ENCODE results near the gene LAMA4.

The LAMA4 gene

GRCh38 chr6:112150363-112150762 lies 104.0 kb downstream of the LAMA4 start:
- TF ChIP-seq EP300 (IDR thresholded peaks at IDR 0.05; ENCODE audit: borderline replicate concordance) (no peak), RAD21 (IDR thresholded peaks at IDR 0.05; ENCODE audit: low read depth) (no peak), NFIC (IDR thresholded peaks at IDR 0.05) (no peak), TAF1 (IDR thresholded peaks at IDR 0.05; ENCODE audit: low read depth) (no peak), TCF12 (IDR thresholded peaks at IDR 0.05; ENCODE audit: low read depth) (no peak), ZBTB7A (IDR thresholded peaks at IDR 0.05; ENCODE audit: low read depth) (no peak)
- TF ChIP-seq, protein P1, sequence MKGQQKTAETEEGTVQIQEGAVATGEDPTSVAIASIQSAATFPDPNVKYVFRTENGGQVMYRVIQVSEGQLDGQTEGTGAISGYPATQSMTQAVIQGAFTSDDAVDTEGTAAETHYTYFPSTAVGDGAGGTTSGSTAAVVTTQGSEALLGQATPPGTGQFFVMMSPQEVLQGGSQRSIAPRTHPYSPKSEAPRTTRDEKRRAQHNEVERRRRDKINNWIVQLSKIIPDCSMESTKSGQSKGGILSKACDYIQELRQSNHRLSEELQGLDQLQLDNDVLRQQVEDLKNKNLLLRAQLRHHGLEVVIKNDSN (IDR thresholded peaks at IDR 0.05), result no peak

- TF ChIP-seq, protein P1 (IDR thresholded peaks at IDR 0.05), result no peak
- TF ChIP-seq CREB1 (IDR thresholded peaks at IDR 0.05; ENCODE audit: low read depth), result no peak
- TF ChIP-seq TCF12 (IDR thresholded peaks at IDR 0.05; ENCODE audit: low read depth), result no peak
- TF ChIP-seq TAF1 (IDR thresholded peaks at IDR 0.05; ENCODE audit: low read depth), result no peak
- TF ChIP-seq TEAD4 (IDR thresholded peaks at IDR 0.05), result no peak
- no peak for TF ChIP-seq EGR1 (IDR thresholded peaks at IDR 0.05)
- no peak for TF ChIP-seq YY1 (IDR thresholded peaks at IDR 0.05; ENCODE audit: low read depth)
- TF ChIP-seq MAX (IDR thresholded peaks at IDR 0.05), result no peak
- TF ChIP-seq, protein P2, sequence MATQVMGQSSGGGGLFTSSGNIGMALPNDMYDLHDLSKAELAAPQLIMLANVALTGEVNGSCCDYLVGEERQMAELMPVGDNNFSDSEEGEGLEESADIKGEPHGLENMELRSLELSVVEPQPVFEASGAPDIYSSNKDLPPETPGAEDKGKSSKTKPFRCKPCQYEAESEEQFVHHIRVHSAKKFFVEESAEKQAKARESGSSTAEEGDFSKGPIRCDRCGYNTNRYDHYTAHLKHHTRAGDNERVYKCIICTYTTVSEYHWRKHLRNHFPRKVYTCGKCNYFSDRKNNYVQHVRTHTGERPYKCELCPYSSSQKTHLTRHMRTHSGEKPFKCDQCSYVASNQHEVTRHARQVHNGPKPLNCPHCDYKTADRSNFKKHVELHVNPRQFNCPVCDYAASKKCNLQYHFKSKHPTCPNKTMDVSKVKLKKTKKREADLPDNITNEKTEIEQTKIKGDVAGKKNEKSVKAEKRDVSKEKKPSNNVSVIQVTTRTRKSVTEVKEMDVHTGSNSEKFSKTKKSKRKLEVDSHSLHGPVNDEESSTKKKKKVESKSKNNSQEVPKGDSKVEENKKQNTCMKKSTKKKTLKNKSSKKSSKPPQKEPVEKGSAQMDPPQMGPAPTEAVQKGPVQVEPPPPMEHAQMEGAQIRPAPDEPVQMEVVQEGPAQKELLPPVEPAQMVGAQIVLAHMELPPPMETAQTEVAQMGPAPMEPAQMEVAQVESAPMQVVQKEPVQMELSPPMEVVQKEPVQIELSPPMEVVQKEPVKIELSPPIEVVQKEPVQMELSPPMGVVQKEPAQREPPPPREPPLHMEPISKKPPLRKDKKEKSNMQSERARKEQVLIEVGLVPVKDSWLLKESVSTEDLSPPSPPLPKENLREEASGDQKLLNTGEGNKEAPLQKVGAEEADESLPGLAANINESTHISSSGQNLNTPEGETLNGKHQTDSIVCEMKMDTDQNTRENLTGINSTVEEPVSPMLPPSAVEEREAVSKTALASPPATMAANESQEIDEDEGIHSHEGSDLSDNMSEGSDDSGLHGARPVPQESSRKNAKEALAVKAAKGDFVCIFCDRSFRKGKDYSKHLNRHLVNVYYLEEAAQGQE (IDR thresholded peaks at IDR 0.05; ENCODE audit: low read depth), result no peak
- no peak for TF ChIP-seq NFIC (IDR thresholded peaks at IDR 0.05)
- TF ChIP-seq FOXM1 (IDR thresholded peaks at IDR 0.05; ENCODE audit: borderline replicate concordance, low read depth), result no peak
Observed at GRCh38 chr6:112149719-112150263, 104.6 kb downstream of the LAMA4 start.

DNA sequence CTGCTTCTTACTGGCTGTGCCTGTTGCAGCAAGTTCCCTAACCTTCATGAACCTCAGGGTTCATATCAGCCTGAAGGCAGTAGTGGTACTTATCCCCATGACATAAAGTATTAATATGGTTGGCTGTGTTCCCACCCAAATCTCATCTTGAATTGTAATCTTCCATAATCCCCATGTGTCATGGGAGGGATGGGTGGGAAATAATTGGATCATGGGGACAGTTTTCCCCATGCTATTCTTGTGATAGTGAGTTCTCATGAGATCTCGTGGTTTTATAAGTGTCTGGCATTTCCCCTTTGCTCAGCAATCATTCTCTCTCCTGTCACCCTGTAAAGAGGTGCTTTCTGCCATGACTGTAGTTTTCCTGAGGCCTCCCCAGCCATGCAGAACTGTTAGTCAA lies 105.1 kb downstream of the LAMA4 start:
- TF ChIP-seq EGR1 (IDR thresholded peaks at IDR 0.05) (no peak), MAX (IDR thresholded peaks at IDR 0.05) (no peak), TAF1 (IDR thresholded peaks at IDR 0.05; ENCODE audit: low read depth) (no peak), RAD21 (IDR thresholded peaks at IDR 0.05; ENCODE audit: low read depth) (no peak), YY1 (IDR thresholded peaks at IDR 0.05; ENCODE audit: low read depth) (no peak), TEAD4 (IDR thresholded peaks at IDR 0.05) (no peak), TCF12 (IDR thresholded peaks at IDR 0.05; ENCODE audit: low read depth) (no peak), ZBTB7A (IDR thresholded peaks at IDR 0.05; ENCODE audit: low read depth) (no peak), EP300 (IDR thresholded peaks at IDR 0.05; ENCODE audit: borderline replicate concordance) (no peak), FOXM1 (IDR thresholded peaks at IDR 0.05; ENCODE audit: borderline replicate concordance, low read depth) (no peak), CREB1 (IDR thresholded peaks at IDR 0.05; ENCODE audit: low read depth) (no peak)
- TF ChIP-seq, protein P2 (IDR thresholded peaks at IDR 0.05; ENCODE audit: low read depth), result no peak
- TF ChIP-seq, protein P1 (IDR thresholded peaks at IDR 0.05), result no peak

- TF ChIP-seq TEAD4 (IDR thresholded peaks at IDR 0.05) (no peak), CREB1 (IDR thresholded peaks at IDR 0.05; ENCODE audit: low read depth) (no peak), TAF1 (IDR thresholded peaks at IDR 0.05; ENCODE audit: low read depth) (no peak), EGR1 (IDR thresholded peaks at IDR 0.05) (no peak), YY1 (IDR thresholded peaks at IDR 0.05; ENCODE audit: low read depth) (no peak)
- TF ChIP-seq, protein P1 (IDR thresholded peaks at IDR 0.05), result no peak
Observed at GRCh38 chr6:112148103-112148502, 106.3 kb downstream of the LAMA4 start.

- TF ChIP-seq, protein P1 (IDR thresholded peaks at IDR 0.05), result no peak
- TF ChIP-seq NFIC (IDR thresholded peaks at IDR 0.05), result peak; percentile 42; the same call in 1 of the 2 replicates
Observed at GRCh38 chr6:112145080-112145573, 109.2 kb downstream of the LAMA4 start.
